Hepatocyte (in vitro differentiated cells): Measurements from ENCODE around the gene CIT. TPM values are rescaled to one million over a fixed set of nuclear protein-coding genes. Genes with fewer than 3 reads are reported as not detected.

ENCODE experiments used
- DNase-seq: peaks from one replicate; pipeline ENCODE4 v3.0.0-alpha.2; 2016; ENCODE audit warnings: low spot score
- H2AFZ ChIP-seq: fragments of 200-600 bp; sonication (generic); 2 replicates; pipeline ENCODE4 v1.6.0; 2016; ENCODE audit warnings: antibody characterized with exemption, mild to moderate bottlenecking
- H3K27ac ChIP-seq: fragments of 200-600 bp; sonication (generic); 2 replicates; pipeline ENCODE4 v1.5.1; 2016; ENCODE audit warnings: mild to moderate bottlenecking
- H3K27me3 ChIP-seq: fragments of 200-600 bp; sonication (generic); 2 replicates; pipeline ENCODE4 v1.6.1; 2016
- H3K36me3 ChIP-seq: fragments of 200-600 bp; sonication (generic); replicated peaks from 2 replicates; pipeline ENCODE4 v1.5.1; 2016; ENCODE audit warnings: low read depth; ENCODE audit not compliant: insufficient read depth
- H3K4me1 ChIP-seq: fragments of 200-600 bp; sonication (generic); 2 replicates; pipeline ENCODE4 v1.5.1; 2016; ENCODE audit warnings: mild to moderate bottlenecking, moderate library complexity; ENCODE audit not compliant: insufficient read depth
- H3K4me2 ChIP-seq: fragments of 200-600 bp; sonication (generic); 2 replicates; pipeline ENCODE4 v1.6.0; 2016
- H3K4me3 ChIP-seq: fragments of 200-600 bp; sonication (generic); 2 replicates; pipeline ENCODE4 v1.5.1; 2016; ENCODE audit warnings: mild to moderate bottlenecking
- H3K79me2 ChIP-seq: fragments of 200-600 bp; sonication (generic); 2 replicates; pipeline ENCODE4 v1.6.0; 2017; ENCODE audit warnings: mild to moderate bottlenecking
- H3K9me2 ChIP-seq: fragments of 200-600 bp; sonication (generic); replicated peaks from 2 replicates; pipeline ENCODE4 v1.6.0; 2017; ENCODE audit warnings: mild to moderate bottlenecking; ENCODE audit not compliant: insufficient read depth
- H3K9me3 ChIP-seq: fragments of 200-600 bp; sonication (generic); 2 replicates; pipeline ENCODE4 v1.5.1; 2016; ENCODE audit warnings: low read depth, mild to moderate bottlenecking
- H4K20me1 ChIP-seq: fragments of 200-600 bp; sonication (generic); 2 replicates; pipeline ENCODE4 v1.6.0; 2016; ENCODE audit warnings: mild to moderate bottlenecking; ENCODE audit not compliant: insufficient read depth, poor library complexity, severe bottlenecking
- CTCF ChIP-seq: fragments of 200-600 bp; sonication (generic); IDR thresholded peaks from 2 replicates; pipeline ENCODE4 v1.5.1; 2016; ENCODE audit warnings: antibody characterized with exemption, mild to moderate bottlenecking; ENCODE audit not compliant: poor library complexity
- EZH2 ChIP-seq: fragments of 200-600 bp; sonication (generic); IDR thresholded peaks from 2 replicates; pipeline ENCODE4 v1.6.1; 2016; ENCODE audit warnings: antibody characterized with exemption, mild to moderate bottlenecking, borderline replicate concordance
- EZH2phosphoT487 ChIP-seq: fragments of 200-600 bp; sonication (generic); IDR thresholded peaks from one replicate; pipeline ENCODE4 v1.6.1; 2018; ENCODE audit warnings: antibody characterized with exemption, mild to moderate bottlenecking, low read depth, moderate library complexity; ENCODE audit not compliant: unreplicated experiment, severe bottlenecking
- WGBS: methylation state at CpG from one replicate; pipeline ENCODE4 v1.1.6; 2016; ENCODE audit warnings: low lambda C conversion rate; ENCODE audit errors: missing lambda C conversion rate; 5-methylcytosine and 5-hydroxymethylcytosine counted together
- polyA plus RNA-seq: library from polyadenylated mRNA; unstranded; fragments of >200 nt; fragmentation: Nextera tagmentation; extraction: Ambion mirVana; gene quantifications from 2 replicates; pipeline ENCODE4 v1.2.1, GENCODE V29; 2016
- total RNA-seq: library from RNA; depleted of rRNA; stranded (reverse); fragments of >200 nt; gene quantifications from 2 replicates; pipeline ENCODE4 v1.2.3, GENCODE V29; 2014

Gene CIT
- total and polyA plus RNA-seq, 2 experiments from 2014 or later, result 3.6 to 3.9 TPM

GRCh38 chr12:119877639-119877948, 474 bp upstream of the CIT start:
- Histone ChIP-seq H3K79me2 (no peaks in the 10 kb centered on the region), H3K4me1 (no peaks in the 10 kb centered on the region), H3K9me3 (no peaks in the 10 kb centered on the region), H3K9me2 (no peaks in the 10 kb centered on the region), H3K4me2 (peak overlapping the region; percentile 91), H3K4me3 (no peak overlapping the region), H3K27ac (no peak overlapping the region), H4K20me1 (no peaks in the 10 kb centered on the region), H3K27me3 (peaks cover 6% of the 10 kb centered on the region), H3K36me3 (no peaks in the 10 kb centered on the region), H2AFZ (peak overlapping the region; percentile 5)
- TF ChIP-seq EZH2 (no peak), CTCF (no peak), EZH2phosphoT487 (no peak)
- DNase-seq, result no peak
- WGBS, result 44% methylated on average over 4 of the region's 4 CpGs

- no peaks in the 10 kb centered on the region for H3K36me3 ChIP-seq
- no peaks in the 10 kb centered on the region for H3K4me1 ChIP-seq
- H2AFZ ChIP-seq, result no peak overlapping the region
- no peaks in the 10 kb centered on the region for H3K79me2 ChIP-seq
- no peaks in the 10 kb centered on the region for H3K9me3 ChIP-seq
- no peak overlapping the region for H3K4me3 ChIP-seq
- 86% methylated on average over 5 of the region's 5 CpGs for WGBS
- H3K4me2 ChIP-seq, result no peak overlapping the region
- no peaks in the 10 kb centered on the region for H3K27me3 ChIP-seq
- no peak overlapping the region for H3K27ac ChIP-seq
- no peak for DNase-seq
- no peak for TF ChIP-seq EZH2phosphoT487
- TF ChIP-seq CTCF, result no peak
- TF ChIP-seq EZH2, result no peak
- no peaks in the 10 kb centered on the region for H3K9me2 ChIP-seq
- no peaks in the 10 kb centered on the region for H4K20me1 ChIP-seq
Measured at GRCh38 chr12:119870457-119870856, 6.7 kb downstream of the CIT start.

GRCh38 chr12:119869720-119870119, 7.4 kb downstream of the CIT start:
- WGBS, result 83% methylated on average over 5 of the region's 5 CpGs
- Histone ChIP-seq H3K36me3 (no peaks in the 10 kb centered on the region), H3K9me3 (no peaks in the 10 kb centered on the region), H3K79me2 (no peaks in the 10 kb centered on the region), H3K9me2 (no peaks in the 10 kb centered on the region), H3K4me3 (no peak overlapping the region), H3K4me1 (no peaks in the 10 kb centered on the region), H3K27me3 (no peaks in the 10 kb centered on the region), H3K27ac (no peak overlapping the region), H4K20me1 (no peaks in the 10 kb centered on the region), H2AFZ (no peak overlapping the region), H3K4me2 (no peak overlapping the region)
- no peak for DNase-seq
- TF ChIP-seq EZH2 (no peak), CTCF (no peak), EZH2phosphoT487 (no peak)

DNA sequence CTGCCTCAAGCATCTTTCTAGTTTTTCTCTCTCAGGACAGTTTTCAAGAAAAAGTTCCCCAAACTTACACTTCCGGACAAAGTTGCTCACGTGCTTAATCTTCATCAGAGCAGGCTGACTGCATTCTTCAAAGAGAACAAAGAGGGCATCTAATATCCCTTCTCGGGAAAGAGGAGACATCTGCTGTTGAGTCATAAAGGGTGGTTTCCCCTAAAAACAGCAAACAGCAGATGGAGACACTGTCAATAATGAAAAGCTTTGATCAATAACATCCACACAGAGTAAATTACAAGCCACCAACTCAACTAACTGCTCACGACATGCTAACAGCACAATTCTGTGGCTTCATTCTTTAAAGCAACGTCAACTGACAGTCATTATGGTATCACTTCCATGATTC, 8.1 kb downstream of the CIT start:
- H3K79me2 ChIP-seq, result no peaks in the 10 kb centered on the region
- no peaks in the 10 kb centered on the region for H3K9me3 ChIP-seq
- no peak overlapping the region for H3K4me3 ChIP-seq
- no peak overlapping the region for H3K4me2 ChIP-seq
- H3K27ac ChIP-seq, result no peak overlapping the region
- no peaks in the 10 kb centered on the region for H4K20me1 ChIP-seq
- no peaks in the 10 kb centered on the region for H3K36me3 ChIP-seq
- H3K27me3 ChIP-seq, result no peaks in the 10 kb centered on the region
- 62% methylated on average over 5 of the region's 5 CpGs for WGBS
- TF ChIP-seq EZH2 (no peak), CTCF (no peak), EZH2phosphoT487 (no peak)
- H3K4me1 ChIP-seq, result no peaks in the 10 kb centered on the region
- DNase-seq, result no peak
- H3K9me2 ChIP-seq, result no peaks in the 10 kb centered on the region
- no peak overlapping the region for H2AFZ ChIP-seq
